SK-N-SH treated with all-trans-retinoic acid at 6 μM for 48 hours (cell line): ENCODE data around the gene PCDH9.
"Not testable (repeated sequence)": the region's sequence is repeated elsewhere in the genome, so short reads cannot be mapped to it uniquely, and the experiment has no call there.

Source experiments
- ATAC-seq: fragments of 200-7000 bp; cut with Tn5 transposase; 3 replicates; pipeline ENCODE4 v1.9.1; 2020; ENCODE audit warnings: mild to moderate bottlenecking, moderate library complexity
- ARNTL ChIP-seq: fragments of 450-650 bp; formaldehyde crosslinking; IDR thresholded peaks from 2 replicates; pipeline ENCODE4 v1.5.0; 2020; ENCODE audit warnings: low read depth, mild to moderate bottlenecking, moderate library complexity, borderline replicate concordance
- BACH2 ChIP-seq: fragments of 250-450 bp; sonication (Bioruptor Pico); IDR thresholded peaks from 2 replicates; pipeline ENCODE4 v1.9.0; 2021; ENCODE audit warnings: mild to moderate bottlenecking, borderline replicate concordance
- CSDC2 ChIP-seq: fragments of 250-450 bp; sonication (Bioruptor Pico); IDR thresholded peaks from 2 replicates; pipeline ENCODE4 v1.5.0; 2020; ENCODE audit warnings: mild to moderate bottlenecking, moderate library complexity
- ESRRG ChIP-seq: fragments of 250-450 bp; sonication (Bioruptor Pico); IDR thresholded peaks from 2 replicates; pipeline ENCODE4 v1.6.1; 2021; ENCODE audit warnings: mild to moderate bottlenecking
- GLIS3 ChIP-seq: fragments of 250-450 bp; sonication (Bioruptor Pico); IDR thresholded peaks from 2 replicates; pipeline ENCODE4 v1.5.0; 2020; ENCODE audit warnings: mild to moderate bottlenecking, moderate library complexity
- ISL1 ChIP-seq: fragments of 250-450 bp; sonication (Bioruptor Pico); IDR thresholded peaks from 2 replicates; pipeline ENCODE4 v2.1.2; 2022; ENCODE audit warnings: mild to moderate bottlenecking, moderate library complexity
- OSR1 ChIP-seq: fragments of 250-450 bp; sonication (Bioruptor Pico); IDR thresholded peaks from 2 replicates; pipeline ENCODE4 v1.8.0; 2022; ENCODE audit warnings: moderate library complexity, mild to moderate bottlenecking, inconsistent platforms
- PPARA ChIP-seq: fragments of 250-450 bp; sonication (Bioruptor Pico); IDR thresholded peaks from 2 replicates; pipeline ENCODE4 v1.5.0; 2020; ENCODE audit warnings: mild to moderate bottlenecking, borderline replicate concordance
- RARB ChIP-seq: fragments of 250-450 bp; sonication (Bioruptor Pico); IDR thresholded peaks from 2 replicates; pipeline ENCODE4 v1.8.0; 2021; ENCODE audit warnings: mild to moderate bottlenecking, moderate library complexity
- SNAI2 ChIP-seq: fragments of 250-450 bp; sonication (Bioruptor Pico); IDR thresholded peaks from 2 replicates; pipeline ENCODE4 v1.5.0; 2020; ENCODE audit warnings: mild to moderate bottlenecking, moderate library complexity
- TCF4 ChIP-seq: fragments of 250-450 bp; sonication (Bioruptor Pico); IDR thresholded peaks from 2 replicates; pipeline ENCODE4 v1.8.0; 2021; ENCODE audit warnings: mild to moderate bottlenecking, moderate library complexity, borderline replicate concordance
- TOX ChIP-seq: fragments of 250-450 bp; sonication (Bioruptor Pico); IDR thresholded peaks from 2 replicates; pipeline ENCODE4 v1.8.0; 2021; ENCODE audit warnings: mild to moderate bottlenecking, moderate library complexity, borderline replicate concordance
- ZC3H10 ChIP-seq: fragments of 250-450 bp; sonication (Bioruptor Pico); IDR thresholded peaks from 2 replicates; pipeline ENCODE4 v1.5.1; 2021; ENCODE audit warnings: mild to moderate bottlenecking, moderate library complexity
- ZFP3 ChIP-seq: fragments of 250-450 bp; sonication (Bioruptor Pico); IDR thresholded peaks from 2 replicates; pipeline ENCODE4 v1.5.0; 2020; ENCODE audit warnings: mild to moderate bottlenecking, moderate library complexity
- ZFP30 ChIP-seq: fragments of 450-650 bp; formaldehyde crosslinking; IDR thresholded peaks from 2 replicates; pipeline ENCODE4 v1.5.0; 2022; ENCODE audit warnings: mild to moderate bottlenecking, moderate library complexity
- ZNF565 ChIP-seq: fragments of 450-650 bp; formaldehyde crosslinking; conservative IDR thresholded peaks from 2 replicates; pipeline ENCODE4 v1.5.0; 2020; ENCODE audit warnings: low read depth, mild to moderate bottlenecking, moderate library complexity
- ZNF8 ChIP-seq: fragments of 450-650 bp; formaldehyde crosslinking; IDR thresholded peaks from 2 replicates; pipeline ENCODE4 v1.5.0; 2020; ENCODE audit warnings: mild to moderate bottlenecking, moderate library complexity
- TF ChIP-seq, protein P1 (sequence below): fragments of 250-450 bp; sonication (Bioruptor Pico); IDR thresholded peaks from 2 replicates; pipeline ENCODE4 v1.5.1; 2021; ENCODE audit warnings: mild to moderate bottlenecking, moderate library complexity
- TF ChIP-seq, protein P2 (sequence below): fragments of 250-450 bp; sonication (Bioruptor Pico); IDR thresholded peaks from 2 replicates; pipeline ENCODE4 v1.8.0; 2021; ENCODE audit warnings: low read depth, mild to moderate bottlenecking, moderate library complexity, borderline replicate concordance
- TF ChIP-seq, protein P3 (sequence below): fragments of 250-450 bp; sonication (Bioruptor Pico); IDR thresholded peaks from 2 replicates; pipeline ENCODE4 v1.5.0; 2020; ENCODE audit warnings: mild to moderate bottlenecking, moderate library complexity
- TF ChIP-seq, protein P4 (sequence below): fragments of 250-450 bp; sonication (Bioruptor Pico); IDR thresholded peaks from 2 replicates; pipeline ENCODE4 v1.8.0; 2020; ENCODE audit warnings: mild to moderate bottlenecking, moderate library complexity, borderline replicate concordance
- TF ChIP-seq, protein P5 (sequence below): fragments of 250-450 bp; sonication (Bioruptor Pico); IDR thresholded peaks from 2 replicates; pipeline ENCODE4 v1.5.1; 2020; ENCODE audit warnings: low read depth, mild to moderate bottlenecking, moderate library complexity

PCDH9 gene

DNA sequence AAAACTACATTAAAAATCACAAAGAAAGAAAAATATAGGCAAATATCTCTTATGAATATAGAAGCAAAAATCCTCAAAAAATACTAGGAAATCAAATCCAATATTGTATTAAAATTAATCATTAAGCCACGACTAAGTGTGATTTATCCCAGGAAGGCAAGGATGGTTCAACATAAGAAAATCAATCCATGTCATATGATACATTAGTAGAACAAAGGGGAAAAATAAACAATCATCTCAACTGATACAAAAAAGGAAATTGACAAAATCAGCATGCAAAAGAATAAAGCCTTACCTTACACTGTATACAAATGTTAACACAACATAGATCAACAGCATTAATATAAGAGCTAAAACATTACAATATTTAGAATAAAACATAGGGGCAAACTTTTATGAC lies 933.3 kb downstream of the PCDH9 start:
- no peak for ATAC-seq
- TF ChIP-seq ZNF8 (CRISPR knock-in tag) (no peak), RARB (CRISPR knock-in tag) (no peak), ESRRG (CRISPR knock-in tag) (no peak), GLIS3 (CRISPR knock-in tag) (no peak), TOX (CRISPR knock-in tag) (no peak), OSR1 (CRISPR knock-in tag) (no peak), ZNF565 (CRISPR knock-in tag) (no peak), ARNTL (CRISPR knock-in tag) (no peak), TCF4 (CRISPR knock-in tag) (no peak), BACH2 (CRISPR knock-in tag) (no peak), PPARA (CRISPR knock-in tag) (no peak), ZFP30 (CRISPR knock-in tag) (no peak), SNAI2 (CRISPR knock-in tag) (no peak), CSDC2 (no peak), ZFP3 (CRISPR knock-in tag) (no peak)
- TF ChIP-seq, protein P1, sequence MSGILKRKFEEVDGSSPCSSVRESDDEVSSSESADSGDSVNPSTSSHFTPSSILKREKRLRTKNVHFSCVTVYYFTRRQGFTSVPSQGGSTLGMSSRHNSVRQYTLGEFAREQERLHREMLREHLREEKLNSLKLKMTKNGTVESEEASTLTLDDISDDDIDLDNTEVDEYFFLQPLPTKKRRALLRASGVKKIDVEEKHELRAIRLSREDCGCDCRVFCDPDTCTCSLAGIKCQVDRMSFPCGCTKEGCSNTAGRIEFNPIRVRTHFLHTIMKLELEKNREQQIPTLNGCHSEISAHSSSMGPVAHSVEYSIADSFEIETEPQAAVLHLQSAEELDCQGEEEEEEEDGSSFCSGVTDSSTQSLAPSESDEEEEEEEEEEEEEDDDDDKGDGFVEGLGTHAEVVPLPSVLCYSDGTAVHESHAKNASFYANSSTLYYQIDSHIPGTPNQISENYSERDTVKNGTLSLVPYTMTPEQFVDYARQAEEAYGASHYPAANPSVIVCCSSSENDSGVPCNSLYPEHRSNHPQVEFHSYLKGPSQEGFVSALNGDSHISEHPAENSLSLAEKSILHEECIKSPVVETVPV (CRISPR knock-in tag): no peak
- TF ChIP-seq, protein P2, sequence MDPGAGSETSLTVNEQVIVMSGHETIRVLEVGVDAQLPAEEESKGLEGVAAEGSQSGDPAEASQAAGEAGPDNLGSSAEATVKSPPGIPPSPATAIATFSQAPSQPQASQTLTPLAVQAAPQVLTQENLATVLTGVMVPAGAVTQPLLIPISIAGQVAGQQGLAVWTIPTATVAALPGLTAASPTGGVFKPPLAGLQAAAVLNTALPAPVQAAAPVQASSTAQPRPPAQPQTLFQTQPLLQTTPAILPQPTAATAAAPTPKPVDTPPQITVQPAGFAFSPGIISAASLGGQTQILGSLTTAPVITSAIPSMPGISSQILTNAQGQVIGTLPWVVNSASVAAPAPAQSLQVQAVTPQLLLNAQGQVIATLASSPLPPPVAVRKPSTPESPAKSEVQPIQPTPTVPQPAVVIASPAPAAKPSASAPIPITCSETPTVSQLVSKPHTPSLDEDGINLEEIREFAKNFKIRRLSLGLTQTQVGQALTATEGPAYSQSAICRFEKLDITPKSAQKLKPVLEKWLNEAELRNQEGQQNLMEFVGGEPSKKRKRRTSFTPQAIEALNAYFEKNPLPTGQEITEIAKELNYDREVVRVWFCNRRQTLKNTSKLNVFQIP (CRISPR knock-in tag): no peak
- TF ChIP-seq, protein P3, sequence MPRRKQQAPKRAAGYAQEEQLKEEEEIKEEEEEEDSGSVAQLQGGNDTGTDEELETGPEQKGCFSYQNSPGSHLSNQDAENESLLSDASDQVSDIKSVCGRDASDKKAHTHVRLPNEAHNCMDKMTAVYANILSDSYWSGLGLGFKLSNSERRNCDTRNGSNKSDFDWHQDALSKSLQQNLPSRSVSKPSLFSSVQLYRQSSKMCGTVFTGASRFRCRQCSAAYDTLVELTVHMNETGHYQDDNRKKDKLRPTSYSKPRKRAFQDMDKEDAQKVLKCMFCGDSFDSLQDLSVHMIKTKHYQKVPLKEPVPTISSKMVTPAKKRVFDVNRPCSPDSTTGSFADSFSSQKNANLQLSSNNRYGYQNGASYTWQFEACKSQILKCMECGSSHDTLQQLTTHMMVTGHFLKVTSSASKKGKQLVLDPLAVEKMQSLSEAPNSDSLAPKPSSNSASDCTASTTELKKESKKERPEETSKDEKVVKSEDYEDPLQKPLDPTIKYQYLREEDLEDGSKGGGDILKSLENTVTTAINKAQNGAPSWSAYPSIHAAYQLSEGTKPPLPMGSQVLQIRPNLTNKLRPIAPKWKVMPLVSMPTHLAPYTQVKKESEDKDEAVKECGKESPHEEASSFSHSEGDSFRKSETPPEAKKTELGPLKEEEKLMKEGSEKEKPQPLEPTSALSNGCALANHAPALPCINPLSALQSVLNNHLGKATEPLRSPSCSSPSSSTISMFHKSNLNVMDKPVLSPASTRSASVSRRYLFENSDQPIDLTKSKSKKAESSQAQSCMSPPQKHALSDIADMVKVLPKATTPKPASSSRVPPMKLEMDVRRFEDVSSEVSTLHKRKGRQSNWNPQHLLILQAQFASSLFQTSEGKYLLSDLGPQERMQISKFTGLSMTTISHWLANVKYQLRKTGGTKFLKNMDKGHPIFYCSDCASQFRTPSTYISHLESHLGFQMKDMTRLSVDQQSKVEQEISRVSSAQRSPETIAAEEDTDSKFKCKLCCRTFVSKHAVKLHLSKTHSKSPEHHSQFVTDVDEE (CRISPR knock-in tag): no peak
- TF ChIP-seq, protein P4, sequence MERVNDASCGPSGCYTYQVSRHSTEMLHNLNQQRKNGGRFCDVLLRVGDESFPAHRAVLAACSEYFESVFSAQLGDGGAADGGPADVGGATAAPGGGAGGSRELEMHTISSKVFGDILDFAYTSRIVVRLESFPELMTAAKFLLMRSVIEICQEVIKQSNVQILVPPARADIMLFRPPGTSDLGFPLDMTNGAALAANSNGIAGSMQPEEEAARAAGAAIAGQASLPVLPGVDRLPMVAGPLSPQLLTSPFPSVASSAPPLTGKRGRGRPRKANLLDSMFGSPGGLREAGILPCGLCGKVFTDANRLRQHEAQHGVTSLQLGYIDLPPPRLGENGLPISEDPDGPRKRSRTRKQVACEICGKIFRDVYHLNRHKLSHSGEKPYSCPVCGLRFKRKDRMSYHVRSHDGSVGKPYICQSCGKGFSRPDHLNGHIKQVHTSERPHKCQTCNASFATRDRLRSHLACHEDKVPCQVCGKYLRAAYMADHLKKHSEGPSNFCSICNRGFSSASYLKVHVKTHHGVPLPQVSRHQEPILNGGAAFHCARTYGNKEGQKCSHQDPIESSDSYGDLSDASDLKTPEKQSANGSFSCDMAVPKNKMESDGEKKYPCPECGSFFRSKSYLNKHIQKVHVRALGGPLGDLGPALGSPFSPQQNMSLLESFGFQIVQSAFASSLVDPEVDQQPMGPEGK (CRISPR knock-in tag): no peak
- TF ChIP-seq, protein P5, sequence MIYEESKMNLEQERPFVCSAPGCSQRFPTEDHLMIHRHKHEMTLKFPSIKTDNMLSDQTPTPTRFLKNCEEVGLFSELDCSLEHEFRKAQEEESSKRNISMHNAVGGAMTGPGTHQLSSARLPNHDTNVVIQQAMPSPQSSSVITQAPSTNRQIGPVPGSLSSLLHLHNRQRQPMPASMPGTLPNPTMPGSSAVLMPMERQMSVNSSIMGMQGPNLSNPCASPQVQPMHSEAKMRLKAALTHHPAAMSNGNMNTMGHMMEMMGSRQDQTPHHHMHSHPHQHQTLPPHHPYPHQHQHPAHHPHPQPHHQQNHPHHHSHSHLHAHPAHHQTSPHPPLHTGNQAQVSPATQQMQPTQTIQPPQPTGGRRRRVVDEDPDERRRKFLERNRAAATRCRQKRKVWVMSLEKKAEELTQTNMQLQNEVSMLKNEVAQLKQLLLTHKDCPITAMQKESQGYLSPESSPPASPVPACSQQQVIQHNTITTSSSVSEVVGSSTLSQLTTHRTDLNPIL (CRISPR knock-in tag): no peak

DNA sequence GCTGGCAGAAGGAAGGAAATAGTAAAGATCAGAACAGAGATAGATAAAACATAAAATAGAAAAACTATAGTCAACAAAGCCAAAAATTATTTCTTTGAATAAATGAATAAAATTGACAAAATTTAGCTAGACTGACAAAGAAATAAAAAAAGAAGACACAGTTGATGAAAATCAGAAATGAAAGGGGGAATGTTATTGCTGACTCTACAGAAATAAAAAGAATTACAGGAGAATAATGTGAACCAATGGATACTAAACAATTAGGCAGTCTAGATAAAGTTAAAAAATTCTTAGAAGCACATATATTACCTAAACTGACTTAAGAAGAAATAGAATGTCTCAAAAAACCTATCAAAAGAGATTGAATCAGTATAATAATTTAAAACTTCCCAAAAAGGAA lies 933.8 kb downstream of the PCDH9 start:
- ATAC-seq: no peak
- TF ChIP-seq, protein P4 (CRISPR knock-in tag): no peak
- TF ChIP-seq, protein P2 (CRISPR knock-in tag): no peak
- TF ChIP-seq CSDC2 (no peak), ESRRG (CRISPR knock-in tag) (no peak), TOX (CRISPR knock-in tag) (no peak), RARB (CRISPR knock-in tag) (no peak), BACH2 (CRISPR knock-in tag) (no peak), ARNTL (CRISPR knock-in tag) (no peak), ZNF8 (CRISPR knock-in tag) (no peak), ISL1 (CRISPR knock-in tag) (no peak), ZC3H10 (CRISPR knock-in tag) (no peak)

DNA sequence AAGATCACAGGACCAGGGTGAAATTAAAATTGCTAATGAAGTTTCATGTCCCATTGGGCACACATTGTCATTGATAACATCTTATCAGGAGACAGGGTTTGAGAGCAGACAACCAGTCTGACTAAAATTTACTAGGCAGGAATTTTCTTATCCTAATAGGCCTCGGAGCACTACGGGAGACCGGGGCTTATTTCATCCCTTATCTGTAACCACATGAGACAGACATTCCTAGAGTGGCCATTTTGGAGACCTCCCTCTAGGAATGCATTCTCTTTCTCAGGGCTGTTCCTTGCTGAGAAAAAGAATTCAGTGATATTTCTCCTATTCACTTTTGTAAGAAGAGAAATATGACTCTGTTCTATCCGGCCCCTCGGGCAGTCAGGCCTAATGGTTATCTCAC lies 943.3 kb downstream of the PCDH9 start:
- not testable (repeated sequence) for ATAC-seq
